HG03064 (cell line): Measurements from ENCODE around the gene VAMP5.
"Not testable (repeated sequence)": the region's sequence is repeated elsewhere in the genome, so short reads cannot be mapped to it uniquely, and the experiment has no call there.

Experiments
- ATAC-seq: cut with Tn5 transposase; IDR thresholded peaks from one replicate; pipeline ENCODE4 v1.9.1; 2021; ENCODE audit warnings: low read depth; ENCODE audit not compliant: unreplicated experiment

VAMP5 gene, protein sequence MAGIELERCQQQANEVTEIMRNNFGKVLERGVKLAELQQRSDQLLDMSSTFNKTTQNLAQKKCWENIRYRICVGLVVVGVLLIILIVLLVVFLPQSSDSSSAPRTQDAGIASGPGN

DNA sequence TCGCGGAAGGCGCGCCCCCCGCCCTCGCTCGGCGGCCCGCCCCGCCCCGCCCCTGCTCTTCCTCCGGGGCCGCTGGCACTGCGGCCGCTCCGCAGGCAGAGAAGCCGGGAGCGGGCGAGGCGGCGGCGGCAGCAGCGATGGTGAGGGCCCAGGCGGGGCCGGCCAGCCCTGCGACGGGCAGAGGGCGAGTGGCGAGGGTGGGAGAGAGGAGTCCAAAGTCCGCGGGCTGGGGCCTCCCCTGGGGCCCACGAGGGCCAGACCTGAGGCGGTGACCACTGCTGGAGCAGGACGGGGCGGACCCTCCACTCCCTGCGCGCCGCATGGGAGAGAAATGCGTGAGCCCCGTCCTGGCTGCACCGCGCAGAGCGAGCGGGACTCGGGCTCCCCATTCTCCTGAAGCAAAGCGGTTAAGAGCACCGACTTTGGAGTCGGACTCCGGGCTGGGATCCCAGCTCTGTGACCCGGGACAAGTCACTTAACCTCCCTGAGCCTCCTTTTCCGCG lies at the start of gene VAMP5:
Gene VAMP5 (plus strand): TSS at position 78 of the 503 bp plus-strand sequence. CDS start 60 bp downstream, at position 138.
- ATAC-seq: no peak

DNA sequence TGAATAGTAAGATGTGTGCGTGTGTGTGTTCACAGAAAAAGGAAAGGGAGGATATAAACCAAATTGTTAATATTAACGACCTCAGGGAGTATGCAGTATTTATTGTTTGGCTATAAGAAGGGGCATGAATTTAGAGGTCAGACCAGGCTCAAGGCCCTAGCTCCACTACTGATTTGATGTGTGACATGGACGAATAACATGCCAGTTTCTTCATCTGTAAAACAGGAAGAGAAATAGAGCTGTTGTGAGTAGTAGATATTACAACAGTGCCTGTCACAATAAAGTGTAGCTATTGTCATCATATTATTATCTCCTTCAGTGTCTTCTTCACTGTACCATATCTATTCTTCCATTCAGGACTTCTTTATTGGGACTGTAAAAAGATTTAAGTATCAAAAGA lies 49.4 kb upstream of the VAMP5 start:
- ATAC-seq: no peak

DNA sequence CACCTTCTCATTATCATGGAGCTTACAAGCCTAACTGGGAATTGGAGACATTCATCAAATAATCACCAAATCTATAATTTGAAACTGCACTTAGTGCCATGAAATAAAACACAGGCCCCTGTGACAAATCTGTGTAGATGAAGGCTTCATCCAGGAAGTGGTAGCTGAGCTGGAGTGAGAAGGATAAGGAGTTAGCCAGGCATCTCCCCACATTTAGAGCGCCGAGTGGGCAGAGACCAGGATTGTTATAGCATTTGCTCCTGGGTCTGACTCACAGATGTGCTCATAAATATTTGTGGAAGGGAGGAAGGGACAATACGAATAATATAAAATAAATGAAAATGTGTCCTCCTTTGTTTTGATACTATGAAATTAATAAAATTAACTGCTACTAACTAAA lies 47.8 kb upstream of the VAMP5 start:
- no peak for ATAC-seq

DNA sequence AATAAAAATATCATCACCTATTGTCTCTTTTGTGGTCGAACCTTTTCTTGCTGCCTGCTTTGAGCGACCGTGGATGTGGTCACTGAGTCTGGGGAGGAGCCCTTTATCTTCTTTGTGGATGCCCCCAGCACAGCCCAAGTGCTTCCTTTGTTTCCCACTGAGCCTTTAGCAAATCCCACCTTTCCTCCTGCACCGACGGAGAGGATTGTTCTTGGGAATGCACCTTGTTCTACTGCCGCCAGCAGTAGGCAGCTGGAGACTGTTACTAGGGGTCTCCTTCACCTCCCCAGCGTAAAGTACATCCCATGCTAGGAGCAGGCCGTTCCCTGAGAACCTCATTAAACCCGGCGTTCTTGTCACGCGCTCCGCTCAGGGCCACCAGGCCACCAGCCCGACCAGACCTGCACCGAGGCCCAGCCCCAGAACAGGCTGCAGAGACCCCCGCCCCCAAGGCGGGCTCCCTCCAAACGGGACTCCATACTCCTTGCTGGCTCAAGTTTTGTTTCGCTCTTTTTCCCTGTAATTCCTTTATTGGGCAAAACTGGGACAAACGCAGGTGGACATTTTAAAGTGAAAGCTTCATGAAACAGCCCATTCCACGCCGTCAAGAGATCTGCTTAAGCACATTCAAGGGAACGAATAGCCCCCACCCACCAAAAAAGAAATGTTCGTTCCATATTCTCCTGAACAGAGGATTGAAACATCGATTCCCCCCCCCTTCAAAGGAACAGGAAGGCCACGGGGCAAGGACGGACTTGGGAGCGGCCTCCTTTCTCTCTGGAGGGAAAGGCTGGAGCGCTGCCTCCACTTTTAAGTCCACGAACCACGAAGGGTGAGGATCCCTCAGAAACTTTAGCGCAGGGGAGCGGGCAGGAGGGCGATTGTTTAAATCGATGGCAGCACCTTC lies 46.4 kb upstream of the VAMP5 start:
- ATAC-seq: no peak

DNA sequence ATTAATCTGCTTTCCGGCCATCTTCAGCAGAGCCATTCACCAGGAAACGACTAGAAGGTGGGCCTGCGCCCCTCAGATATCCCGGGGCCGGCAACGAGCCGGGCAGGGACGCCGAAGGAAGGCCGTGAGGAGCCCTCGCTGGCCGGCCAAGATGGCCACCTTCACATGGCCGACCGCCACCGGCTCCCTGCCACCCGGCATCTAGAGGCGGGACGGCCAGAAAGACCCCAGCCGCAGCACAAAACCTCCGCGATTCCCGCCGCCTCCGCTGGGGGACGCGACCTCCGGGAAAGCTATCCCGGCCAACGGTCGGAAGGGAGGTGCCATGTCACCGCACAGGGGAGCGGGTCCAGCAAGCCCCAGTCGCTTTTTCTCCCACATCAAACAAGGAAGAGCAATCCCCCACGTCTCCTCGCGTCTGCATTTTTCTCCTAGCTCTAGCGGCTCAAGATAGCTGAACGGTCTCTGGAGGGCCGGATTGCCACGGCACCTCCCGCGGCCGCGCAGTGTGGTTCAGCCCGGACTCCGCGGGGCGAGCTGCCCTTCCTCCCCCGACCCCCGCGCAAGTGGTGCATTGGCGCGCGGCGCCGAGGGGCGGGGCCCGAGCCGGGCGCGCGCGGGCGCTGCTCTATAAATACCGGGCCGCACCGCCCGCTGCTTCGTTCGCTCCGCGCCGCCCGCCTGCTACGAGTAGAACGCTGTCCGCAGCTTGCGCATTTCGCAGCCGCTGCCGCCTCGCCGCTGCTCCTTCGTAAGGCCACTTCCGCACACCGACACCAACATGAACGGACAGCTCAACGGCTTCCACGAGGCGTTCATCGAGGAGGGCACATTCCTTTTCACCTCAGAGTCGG lies 45.5 kb upstream of the VAMP5 start, which contains the start of gene MAT2A:
Gene MAT2A (plus strand): TSS at position 662 of the 854 bp plus-strand sequence. CDS start 120 bp downstream, at position 782.
- peak; percentile 61 for ATAC-seq

DNA sequence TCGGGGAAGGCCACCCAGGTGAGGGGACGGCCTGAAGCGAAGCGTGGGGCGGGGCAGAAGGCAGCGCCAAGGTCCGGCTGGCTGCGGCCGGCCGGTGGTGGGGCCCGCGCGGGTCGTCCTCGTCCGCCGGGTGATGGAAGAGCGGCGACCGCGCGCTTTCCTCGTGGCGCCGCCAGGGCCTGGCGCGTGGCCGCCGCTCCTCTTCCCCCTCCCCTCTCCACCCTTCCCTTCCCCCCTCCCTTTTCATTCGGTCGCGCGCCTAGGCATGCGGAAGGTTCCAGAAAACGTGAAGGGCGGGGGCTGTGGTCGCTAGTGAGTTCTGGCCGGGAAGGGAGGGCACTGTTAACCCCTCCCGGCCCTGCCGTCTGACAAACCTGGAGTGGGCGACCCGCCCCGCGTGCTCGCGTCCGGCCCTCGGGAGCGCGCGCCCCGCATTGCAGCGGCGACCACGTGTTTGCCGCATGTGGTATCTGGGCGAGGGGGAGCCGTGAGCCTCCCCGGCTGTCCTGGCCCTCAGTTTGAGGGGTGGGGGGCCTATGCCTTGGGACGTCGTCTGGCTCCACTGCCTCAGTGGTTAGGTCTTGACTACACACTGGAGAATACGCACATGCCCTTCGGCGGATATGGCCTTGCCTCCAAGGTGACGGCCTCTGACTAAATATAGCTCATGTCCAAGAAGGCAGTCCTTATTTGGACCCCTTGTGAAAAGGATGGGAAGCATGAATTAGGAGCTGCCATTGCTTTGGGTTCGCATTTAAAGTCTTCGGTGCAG lies 44.7 kb upstream of the VAMP5 start:
- ATAC-seq: peak; percentile 32

DNA sequence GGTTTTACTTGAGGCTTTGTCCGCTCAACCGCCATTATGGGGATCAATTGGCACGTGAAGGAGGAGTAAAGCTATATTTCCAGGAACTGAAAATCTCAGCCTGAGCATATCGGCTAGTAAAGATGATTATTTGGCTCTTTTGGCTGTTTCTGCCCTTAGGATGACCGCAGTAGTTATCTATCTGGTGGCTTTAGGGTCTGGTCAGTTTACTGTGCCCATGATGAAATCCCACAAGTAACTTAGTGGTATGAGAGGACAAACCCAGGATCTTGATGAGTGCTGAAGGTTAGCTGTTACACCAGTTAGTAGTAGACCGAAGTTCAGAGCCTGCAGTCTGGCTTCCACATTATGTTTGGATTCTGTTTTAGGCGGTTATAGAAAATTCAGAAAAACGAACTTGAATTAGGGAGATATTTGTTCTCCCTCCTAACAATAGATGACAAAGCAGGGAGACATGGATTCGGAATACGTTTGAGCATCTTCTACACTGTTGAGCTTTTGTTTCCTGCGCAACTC lies 44.0 kb upstream of the VAMP5 start:
- ATAC-seq: no peak

DNA sequence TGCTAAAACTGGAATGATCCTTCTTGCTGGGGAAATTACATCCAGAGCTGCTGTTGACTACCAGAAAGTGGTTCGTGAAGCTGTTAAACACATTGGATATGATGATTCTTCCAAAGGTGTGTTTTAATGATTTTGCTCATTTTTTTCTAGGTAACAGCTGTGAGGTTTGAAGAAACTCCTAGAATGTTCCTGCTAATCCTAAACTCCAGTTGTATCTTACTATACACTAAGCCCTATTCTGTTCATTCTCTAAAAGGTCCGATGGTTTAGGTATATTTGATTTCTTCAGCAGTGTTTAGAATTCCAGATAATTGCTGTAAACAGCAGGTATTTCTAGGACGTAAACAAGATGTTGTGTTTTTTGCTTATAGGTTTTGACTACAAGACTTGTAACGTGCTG lies 43.0 kb upstream of the VAMP5 start:
- no peak for ATAC-seq

DNA sequence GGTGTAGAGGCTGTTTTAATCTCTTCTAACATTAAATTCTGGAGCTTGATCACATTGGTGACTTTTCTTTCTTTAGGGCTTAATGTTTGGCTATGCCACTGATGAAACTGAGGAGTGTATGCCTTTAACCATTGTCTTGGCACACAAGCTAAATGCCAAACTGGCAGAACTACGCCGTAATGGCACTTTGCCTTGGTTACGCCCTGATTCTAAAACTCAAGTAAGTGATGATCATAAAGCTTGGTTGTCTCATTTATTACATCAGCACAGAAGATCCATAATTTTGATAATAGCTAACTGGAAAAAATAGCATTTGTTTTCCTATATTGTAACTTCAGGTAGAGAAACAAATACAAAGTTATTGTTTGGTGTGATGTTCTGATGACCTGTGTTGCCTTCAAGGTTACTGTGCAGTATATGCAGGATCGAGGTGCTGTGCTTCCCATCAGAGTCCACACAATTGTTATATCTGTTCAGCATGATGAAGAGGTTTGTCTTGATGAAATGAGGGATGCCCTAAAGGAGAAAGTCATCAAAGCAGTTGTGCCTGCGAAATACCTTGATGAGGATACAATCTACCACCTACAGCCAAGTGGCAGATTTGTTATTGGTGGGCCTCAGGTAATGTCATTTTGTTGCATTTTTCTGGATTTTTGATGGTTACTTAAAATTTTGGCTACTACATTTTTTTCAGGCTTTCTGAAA lies 42.3 kb upstream of the VAMP5 start:
- ATAC-seq: no peak

DNA sequence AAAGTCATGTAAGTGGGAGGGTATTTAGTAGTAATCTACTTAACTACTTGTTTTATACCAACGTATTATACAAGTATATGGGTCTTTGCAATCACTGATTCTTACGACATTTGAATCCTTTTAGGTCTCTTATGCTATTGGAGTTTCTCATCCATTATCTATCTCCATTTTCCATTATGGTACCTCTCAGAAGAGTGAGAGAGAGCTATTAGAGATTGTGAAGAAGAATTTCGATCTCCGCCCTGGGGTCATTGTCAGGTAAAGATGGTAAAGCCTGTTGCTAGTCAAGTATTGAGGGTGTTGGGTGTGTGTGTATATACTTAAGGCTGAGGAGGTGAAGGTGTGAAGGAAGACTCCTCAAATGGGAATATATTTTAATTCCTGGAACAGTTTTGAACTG lies 41.5 kb upstream of the VAMP5 start:
- ATAC-seq: no peak

DNA sequence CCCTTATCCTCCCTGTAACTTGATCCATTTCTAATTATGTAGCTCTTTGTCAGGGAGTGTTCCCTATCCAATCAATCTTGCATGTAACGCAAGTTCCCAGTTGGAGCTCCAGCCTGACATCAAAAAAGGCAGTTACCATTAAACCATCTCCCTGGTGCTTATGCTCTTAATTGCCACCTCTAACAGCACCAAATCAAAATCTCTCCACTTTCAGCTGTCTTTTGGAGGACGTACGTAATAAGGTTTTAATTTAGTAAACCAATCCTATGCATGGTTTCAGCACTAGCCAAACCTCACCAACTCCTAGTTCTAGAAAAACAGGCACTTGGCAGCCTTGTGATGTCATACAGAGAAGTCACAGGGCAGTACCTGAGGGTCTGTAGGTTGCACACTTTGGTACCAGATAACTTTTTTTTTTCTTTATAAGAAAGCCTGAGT lies 40.0 kb upstream of the VAMP5 start:
- ATAC-seq: not testable (repeated sequence)

DNA sequence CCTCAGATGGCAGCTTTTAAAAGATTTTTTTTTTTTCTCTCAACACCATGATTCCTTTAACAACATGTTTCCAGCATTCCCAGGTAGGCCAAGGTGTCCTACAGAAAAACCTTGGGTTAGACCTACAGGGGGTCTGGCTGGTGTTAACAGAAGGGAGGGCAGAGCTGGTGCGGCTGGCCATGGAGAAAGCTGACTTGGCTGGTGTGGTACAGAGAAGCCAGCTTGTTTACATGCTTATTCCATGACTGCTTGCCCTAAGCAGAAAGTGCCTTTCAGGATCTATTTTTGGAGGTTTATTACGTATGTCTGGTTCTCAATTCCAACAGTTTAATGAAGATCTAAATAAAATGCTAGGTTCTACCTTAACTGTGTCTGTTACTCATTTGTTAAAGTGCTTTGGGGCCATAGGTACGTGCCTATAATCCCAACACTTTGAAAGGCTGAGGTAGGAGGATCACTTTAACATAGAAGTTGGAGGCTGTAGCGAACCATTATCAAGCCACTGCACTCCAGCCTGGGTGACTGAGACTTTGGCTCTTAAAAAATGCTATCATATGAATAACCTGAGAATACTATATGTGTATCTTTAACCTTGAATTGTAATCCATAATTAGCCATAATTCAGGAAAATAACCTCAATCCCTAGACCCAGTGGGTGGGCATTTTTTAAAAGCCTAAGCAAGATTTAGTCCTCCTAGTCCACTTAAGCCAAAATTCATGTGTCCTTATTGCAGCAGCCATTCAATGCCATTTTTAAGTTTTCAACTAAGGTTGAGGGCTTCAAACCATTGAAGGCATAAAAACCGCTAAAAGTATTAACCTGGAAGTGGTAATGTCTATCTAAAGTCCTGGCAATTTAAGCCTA lies 39.1 kb upstream of the VAMP5 start:
- ATAC-seq: not testable (repeated sequence)

DNA sequence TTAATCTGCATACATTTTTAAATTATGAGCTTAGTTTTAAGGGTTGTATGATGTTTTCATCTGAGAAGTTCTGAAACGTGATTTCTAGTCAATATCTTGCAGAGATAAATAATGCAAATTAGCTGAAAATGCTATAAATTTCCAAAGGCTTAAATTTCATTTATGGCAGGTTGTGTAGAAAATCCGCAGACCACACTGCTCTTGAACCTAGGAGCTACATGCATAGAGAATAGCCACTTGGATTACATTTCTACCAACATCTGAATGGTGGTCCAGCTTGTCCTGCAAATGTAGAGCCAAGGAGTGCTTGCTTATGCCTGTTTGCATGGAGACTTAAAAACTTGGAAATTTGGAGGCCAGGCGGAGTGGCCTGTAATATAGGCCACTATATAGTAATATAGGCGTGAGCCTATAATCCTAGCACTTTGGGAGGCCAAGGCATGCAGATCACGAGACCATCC lies 38.4 kb upstream of the VAMP5 start:
- no peak for ATAC-seq

DNA sequence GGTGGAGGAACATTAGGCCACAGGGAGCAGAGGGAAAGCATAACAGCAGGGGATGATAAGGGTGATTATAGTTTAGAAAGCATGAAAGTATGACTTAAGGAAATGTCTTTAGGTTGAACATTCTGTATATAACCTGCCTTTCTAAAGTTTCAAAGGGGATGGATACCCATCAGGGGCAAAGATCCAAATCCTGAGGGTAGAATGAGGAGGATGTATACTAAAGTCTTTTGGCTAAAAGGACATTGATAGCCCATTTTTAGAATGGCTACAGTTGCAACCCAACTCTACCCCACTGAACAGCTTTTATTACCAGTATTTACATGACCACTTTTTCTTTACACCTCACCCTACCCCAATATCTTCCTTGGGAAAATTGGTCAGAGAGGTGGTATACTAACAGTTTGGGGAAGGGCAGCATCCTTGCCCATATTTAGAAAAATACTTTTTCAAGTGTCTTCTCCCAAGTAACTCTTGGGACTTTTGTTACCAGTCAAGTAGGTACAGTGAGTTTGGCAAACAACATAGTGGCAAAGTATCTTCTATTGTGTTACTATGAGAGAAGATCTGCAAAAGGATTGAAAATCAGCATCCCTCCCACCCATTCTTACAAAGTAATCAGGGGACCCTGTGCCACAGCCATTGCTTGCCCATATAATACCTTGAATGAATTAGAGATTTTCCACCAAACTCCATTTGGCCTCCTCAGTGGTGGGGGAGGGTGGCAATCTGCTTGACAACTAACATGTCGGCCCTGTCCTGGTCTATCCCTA lies 37.0 kb upstream of the VAMP5 start:
- no peak for ATAC-seq

DNA sequence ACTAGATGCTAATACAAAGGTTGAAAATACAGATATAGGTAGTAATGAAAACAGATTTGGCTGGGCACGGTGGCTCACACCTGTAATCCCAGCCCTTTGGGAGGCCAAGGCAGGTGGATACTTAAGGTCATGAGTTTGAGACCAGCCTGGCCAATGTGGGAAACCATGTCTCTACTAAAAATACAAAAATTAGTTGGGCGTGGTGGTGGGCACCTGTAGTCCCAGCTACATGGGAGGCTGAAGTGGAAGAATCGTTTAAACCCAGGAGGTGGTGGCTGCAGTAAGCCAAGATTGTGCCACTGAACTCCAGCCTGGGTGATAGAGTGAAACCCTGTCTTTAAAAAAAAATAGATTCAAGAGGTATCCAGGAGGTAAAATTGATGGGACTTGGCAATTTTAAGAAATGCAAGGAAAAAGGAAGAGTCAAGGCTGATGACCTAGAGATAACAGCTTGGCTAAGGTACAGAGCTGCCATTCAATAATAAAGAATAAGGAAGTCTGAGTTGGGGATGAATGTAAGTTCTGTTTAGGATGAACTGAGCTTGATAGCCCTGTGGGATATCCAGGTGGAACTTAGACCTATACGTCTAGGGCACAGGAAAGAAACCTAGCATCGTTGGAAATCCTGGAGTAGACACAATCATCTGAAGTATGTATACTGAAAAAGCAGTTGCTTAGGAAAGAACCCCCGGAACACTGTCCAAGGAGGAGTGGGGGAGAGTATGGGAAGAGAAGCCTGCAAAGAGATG lies 36.2 kb upstream of the VAMP5 start:
- ATAC-seq: no peak

DNA sequence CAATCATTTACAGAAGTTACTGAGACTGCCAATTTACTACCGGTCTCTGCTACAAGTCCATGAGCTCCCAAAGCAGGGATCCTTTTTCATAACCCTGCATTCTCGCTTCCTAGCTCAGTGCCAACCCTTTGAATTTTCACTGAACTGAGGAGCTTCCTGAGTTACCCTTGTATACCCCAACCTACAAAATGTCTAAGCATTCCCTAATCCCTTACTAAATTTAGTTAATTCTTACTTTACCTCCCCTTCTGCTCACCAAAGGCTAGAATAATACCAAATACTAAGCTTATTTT lies 35.7 kb upstream of the VAMP5 start:
- no peak for ATAC-seq

DNA sequence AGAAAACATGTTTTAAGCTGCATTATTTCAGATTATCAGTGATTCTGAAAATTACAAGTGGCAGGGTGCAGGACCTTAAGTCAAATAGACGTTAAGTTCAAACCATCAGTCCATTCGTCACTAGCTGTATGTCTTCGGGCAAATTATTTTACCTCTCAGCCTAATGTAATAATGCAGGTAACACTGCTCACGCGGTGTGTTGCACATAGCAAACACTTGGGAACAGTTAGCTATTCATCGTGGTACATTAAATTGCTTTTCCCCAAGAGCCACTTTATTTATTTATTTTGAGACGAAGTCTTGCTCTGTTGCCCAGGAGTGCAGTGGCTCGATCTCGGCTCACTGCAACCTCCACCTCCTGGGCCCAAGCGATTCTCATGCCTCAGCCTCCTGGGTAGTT lies 35.1 kb upstream of the VAMP5 start:
- ATAC-seq: no peak
